ENCODE data around the gene BRAF.
A peak's percentile ranks its signal among the peaks of the same experiment; 100 is the strongest.
"Not testable (repeated sequence)": the region's sequence is repeated elsewhere in the genome, so short reads cannot be mapped to it uniquely, and the experiment has no call there.

Gene BRAF

GRCh38 chr7:140697447-140698143 is 227.1 kb downstream of the BRAF start:
- DNase-seq: no peak

GRCh38 chr7:140696680-140697446 is 227.9 kb downstream of the BRAF start, which contains the start of gene NDUFB2:
Gene NDUFB2, plus strand, starts transcription at chr7:140696708. Its CDS starts 37 bp downstream, at chr7:140696745.
- peak; percentile 68 for DNase-seq

GRCh38 chr7:140696024-140696679 is 228.6 kb downstream of the BRAF start:
- peak; percentile 93 for DNase-seq

DNA sequence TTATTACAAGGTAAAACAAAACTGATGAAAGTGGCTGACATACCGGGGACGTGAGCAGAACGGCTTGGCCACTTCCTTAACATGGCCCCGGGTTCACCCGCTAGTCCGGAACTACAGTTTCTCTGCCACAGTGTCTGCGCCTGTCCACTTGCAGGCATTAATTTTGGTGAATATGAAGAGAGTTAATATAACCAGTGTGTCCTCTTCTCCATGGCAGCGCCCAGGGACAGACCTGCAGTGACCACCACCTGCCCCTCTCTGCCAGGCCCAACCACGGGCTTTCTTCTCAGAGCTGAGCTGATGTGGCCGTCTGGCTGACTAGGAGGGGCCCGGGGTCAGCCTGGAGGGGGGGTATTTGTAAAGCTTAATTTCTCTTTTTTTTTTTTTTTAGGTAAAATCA is 229.3 kb downstream of the BRAF start:
- no peak for DNase-seq

DNA sequence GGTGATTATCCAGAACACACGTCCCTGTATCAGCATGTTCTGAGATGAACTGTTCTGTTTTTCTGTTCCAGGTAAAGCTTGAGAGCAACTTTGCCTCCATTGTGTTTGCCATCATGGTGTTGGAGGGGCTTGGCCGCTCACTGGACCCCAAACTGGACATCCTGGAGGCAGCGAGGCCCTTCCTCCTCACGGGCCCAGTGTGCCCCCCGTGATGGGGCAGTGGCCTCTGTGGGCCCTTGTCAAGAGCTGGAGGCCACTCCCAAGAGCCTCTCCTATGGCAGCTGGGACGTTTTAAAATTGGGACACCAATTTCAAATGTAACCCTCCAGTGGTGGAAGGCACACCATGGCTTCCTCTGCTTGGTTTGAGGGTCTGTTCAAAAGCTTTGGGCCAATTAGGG is 230.1 kb downstream of the BRAF start:
- no peak for DNase-seq

DNA sequence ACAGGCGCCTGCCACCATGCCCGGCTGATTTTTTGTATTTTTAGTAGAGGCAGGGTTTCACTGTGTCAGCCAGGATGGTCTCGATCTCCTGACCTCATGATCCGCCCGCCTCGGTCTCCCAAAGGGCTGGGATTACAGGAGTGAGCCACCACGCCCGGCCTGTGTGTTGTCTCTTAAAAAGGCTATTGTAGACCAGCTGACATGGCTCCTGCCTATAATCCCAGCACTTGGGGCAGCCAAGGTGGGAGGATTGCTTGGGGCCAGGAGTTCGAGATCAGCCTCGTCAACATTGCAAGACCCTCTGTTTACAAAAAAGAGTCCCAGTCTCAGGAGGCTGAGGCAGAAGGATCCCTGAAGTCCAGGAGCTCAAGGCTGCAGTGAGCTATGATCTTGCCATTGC is 230.9 kb downstream of the BRAF start:
- not testable (repeated sequence) for DNase-seq

- no peak for DNase-seq
Measured at GRCh38 chr7:140691376-140692045, 233.2 kb downstream of the BRAF start.

GRCh38 chr7:140689199-140690152 is 235.3 kb downstream of the BRAF start:
- no peak for DNase-seq

DNA sequence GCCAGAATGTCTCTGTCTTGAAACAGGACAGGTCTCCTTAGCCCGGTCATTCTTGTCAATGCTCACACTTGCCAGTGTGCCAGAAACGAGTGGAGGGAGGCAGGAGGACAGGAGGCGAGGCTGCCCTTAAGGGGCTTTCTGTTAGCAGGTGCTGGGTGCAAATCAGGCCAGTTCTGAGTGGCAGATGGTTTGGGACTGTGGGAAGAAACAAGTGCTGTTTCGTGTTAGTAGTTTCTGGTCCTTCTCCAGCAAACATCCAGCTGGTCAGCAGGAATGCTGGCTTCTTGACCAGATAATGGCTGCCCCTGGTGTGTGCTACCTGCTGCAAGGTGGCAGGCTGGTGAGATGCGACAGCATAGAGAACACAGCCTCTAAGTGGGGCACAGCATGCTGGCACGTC is 236.4 kb downstream of the BRAF start:
- no peak for DNase-seq

DNA sequence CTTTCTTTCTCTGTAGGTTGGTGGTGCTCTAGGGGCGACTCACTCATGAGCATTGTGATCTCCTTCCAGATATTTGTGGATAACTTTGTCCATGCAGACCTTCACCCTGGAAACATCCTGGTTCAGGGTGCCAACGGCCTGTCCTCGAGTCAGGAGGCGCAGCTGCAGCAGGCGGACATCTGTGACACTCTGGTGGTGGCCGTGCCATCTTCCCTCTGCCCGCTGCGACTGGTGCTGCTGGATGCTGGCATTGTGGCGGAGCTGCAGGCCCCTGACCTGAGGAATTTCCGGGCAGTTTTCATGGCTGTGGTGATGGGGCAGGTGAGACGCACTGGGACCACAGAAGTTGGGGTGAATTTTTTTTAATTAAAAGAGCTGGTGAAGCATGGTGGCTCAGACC is 237.8 kb downstream of the BRAF start:
- no peak for DNase-seq

DNA sequence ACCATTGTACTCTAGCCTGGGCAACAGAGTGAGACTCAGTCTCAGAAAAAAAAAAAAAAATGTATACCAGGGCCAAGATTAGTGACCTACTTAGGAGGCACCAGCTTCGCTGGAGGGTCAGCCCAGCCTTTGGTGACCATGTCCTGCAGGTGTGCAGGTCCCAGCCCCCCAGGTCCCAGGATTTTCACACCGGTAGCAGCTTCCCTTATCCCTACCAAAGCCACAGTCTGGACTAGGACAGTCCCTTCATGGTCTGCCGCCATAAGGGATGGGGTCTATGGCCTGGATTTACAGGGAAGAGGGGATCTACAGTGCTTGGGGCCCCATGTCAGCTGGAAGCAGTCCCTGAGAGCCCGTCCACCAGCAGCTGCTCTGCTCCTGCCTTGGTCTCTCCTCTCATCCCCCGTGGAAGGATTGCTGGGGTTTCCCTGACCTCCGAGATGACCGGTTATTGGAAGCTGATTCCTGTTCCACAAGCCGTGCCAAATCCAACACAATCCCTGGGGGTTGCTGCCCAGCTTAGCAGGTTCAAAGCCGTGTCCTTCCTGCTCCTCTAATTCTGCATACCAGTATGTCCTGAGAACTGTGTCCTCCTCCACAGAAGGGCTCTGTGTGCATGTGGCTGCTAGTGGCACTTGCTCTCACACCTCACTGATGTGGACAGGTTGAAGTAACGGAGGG is 239.2 kb downstream of the BRAF start:
- DNase-seq: no peak

DNA sequence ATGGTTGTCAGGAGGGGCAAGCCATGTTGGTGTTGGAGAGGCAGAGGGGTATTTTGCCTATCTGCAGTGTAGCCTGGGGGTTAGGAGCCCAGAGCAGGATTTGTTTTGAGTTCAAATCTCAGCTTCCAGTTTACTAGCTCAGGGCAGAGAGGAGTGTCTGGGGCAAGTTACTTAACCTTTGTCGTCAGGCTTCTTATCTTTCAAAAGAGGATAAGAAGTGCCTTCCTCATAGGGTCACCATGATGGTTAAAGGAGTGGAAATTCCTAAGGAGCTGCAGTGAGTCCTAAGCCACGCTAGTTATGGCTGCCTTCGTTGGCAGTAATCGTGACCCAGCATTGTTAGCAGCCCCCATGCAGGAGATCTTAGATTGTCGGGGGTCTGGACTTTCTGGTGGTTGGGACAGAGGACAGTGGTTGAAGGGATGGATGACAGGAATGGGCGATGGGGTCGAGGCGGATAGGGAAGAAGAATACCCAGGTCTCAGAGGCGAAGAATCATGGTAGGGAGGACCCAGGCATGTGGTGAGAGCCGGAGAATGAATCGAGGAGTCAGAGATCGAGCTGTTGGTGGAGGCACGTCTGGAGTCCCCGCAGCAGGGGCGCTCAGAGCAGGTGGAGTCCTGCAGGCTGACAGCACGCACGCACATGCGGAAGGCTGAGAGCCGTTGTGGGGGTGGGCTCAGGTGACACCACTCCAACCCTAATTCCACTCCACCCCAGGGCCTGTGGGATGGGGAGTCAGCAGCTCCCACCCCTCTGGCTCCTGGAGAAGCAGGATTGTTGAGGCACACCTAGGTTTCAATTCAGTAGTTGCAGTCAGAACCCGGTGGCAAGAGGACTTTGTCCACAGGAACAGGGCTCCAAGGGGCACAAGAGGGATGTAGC is 240.4 kb downstream of the BRAF start:
- DNase-seq: no peak

DNA sequence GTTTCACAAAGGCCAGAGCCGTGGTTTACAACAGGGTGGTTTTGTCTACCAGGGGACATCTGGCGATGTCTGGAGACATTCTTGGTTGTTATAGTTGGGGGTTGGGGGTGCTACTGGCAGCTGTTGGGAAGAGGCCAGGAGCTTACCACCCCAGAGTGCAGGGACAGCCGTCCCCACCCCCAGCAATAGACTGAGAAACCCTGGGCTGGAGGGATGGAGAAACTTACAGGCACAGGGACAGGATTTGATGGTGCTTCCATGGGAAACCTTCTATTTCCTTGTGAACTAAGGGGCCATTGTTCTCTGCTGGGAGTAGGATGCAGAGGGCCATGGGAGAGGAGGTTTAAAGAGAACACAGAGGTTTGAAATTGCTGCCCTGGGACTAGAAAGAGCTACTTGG is 241.1 kb downstream of the BRAF start:
- no peak for DNase-seq

DNA sequence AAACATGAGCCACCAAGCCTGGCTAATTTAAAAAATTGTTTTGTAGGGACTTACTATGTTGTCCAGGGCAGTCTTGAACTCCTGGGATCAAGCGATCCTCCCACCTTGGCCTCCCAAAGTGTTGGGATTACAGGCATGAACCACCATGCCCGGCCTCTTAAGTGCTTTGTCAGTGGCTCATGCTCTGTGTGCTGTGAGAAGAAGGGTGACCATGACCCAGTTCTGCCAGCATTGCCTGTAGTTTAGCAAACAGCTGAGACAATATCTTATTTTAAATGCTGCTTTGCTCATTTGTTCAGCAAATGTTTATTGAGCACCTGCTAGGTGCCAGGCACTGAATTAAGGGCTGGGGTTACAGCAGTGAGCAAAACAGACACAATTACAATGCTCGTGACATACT is 243.0 kb downstream of the BRAF start:
- DNase-seq: no peak

GRCh38 chr7:140680886-140681285 is 243.8 kb downstream of the BRAF start:
- no peak for DNase-seq

- DNase-seq: no peak
Measured at GRCh38 chr7:140679186-140679585, 245.5 kb downstream of the BRAF start.

- DNase-seq: no peak
Measured at GRCh38 chr7:140678816-140679130, 246.0 kb downstream of the BRAF start.

- no peak for DNase-seq
Measured at GRCh38 chr7:140678081-140678815, 246.5 kb downstream of the BRAF start.

DNA sequence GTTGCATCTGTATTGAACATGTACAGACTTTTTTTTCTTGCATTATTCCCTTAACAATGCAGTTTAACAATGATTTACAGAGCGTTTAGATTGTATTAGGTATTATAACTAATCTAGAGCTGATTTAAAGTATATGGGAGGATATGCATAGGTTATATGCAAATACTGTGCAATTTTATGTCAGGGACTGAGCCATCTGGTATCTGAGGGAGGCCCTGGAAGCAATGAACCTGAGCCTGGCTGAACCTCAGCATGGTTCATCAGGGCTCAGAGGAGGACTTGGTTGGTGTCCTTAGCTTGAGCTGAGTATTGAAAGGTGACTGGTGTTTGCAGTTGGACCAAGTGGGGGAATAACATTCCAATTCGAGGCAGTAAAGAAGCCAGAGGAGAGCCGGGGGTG is 247.2 kb downstream of the BRAF start:
- no peak for DNase-seq

GRCh38 chr7:140676956-140677355 is 247.8 kb downstream of the BRAF start:
- DNase-seq: not testable (repeated sequence)

All from inflammatory macrophage treated with lipopolysaccharide for 4 hours (primary cell).